NCI-H82 treated with DMSO at 0.1 percent for 48 hours (cell line): Measurements from ENCODE around the gene IGSF21.

ENCODE experiments used
- DNase-seq: peaks from one replicate; lab custom pipeline; 2025; ENCODE audit not compliant: unreplicated experiment; lab: John Stamatoyannopoulos, UW

The IGSF21 gene

DNA sequence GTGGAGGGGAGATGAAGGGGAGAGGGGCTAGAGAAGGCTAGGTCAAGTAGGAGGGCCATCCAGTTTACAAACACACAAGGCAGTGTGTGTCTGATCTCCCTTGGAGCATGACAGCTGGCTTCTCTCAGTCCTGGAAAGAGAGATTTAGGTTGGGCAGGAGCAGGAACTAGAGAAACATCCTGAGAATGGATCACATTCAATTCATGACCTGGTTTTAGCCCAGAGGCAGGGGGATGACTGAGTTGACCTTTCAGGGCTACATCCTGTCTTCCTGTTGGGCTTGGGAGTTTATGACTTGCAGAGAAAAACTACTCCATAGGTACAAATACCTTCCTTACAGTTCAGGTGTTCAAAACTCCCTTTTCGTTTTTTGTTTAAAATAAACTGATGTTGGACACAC, 97.0 kb downstream of the IGSF21 start:
- DNase-seq: no peak

- DNase-seq: no peak
Measured at GRCh38 chr1:18205319-18205718, 97.7 kb downstream of the IGSF21 start.

GRCh38 chr1:18211764-18212163, 104.2 kb downstream of the IGSF21 start:
- DNase-seq: no peak

GRCh38 chr1:18217398-18218043, 109.9 kb downstream of the IGSF21 start:
- no peak for DNase-seq

- DNase-seq: no peak
Measured at GRCh38 chr1:18229625-18230024, 122.0 kb downstream of the IGSF21 start.

DNA sequence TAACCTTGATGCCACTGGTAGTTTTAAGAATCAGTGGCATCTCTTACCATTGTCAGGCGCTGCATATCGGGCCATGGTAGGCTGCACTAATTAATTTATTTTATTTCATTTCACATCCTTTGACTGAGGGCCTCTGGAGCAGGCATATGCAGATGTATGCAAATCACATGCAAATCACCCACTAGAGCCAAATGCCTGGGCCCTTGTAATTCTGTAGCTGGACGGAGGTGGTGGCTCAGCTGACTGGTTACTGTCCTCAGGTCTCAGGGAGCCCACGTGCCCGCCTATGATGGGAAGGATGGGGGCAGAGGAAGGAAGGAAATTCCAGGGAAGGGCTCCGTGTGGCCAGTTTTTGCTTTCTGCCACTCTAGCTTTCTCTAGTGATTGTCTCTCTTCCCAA, 122.7 kb downstream of the IGSF21 start:
- DNase-seq: no peak

DNA sequence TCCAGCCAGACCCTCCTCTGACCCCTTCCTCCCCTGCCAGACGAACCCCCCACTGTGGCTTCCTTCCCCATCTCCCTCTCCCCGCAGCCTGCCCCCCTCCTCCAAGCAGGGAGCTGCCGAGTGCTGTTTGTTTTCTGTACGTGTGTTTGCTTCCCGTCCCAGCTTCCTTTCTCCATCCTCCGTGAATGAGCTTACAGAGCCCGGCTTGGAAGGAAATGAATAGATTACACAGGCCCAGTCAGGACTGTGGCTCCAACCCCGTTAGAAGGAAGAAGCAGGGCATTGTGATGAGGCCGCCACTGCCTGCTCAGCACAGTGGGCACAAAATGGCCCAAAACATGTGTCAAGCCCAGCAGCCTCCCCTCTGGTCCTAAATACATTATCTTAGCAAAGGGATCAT, 123.2 kb downstream of the IGSF21 start:
- DNase-seq: no peak

DNA sequence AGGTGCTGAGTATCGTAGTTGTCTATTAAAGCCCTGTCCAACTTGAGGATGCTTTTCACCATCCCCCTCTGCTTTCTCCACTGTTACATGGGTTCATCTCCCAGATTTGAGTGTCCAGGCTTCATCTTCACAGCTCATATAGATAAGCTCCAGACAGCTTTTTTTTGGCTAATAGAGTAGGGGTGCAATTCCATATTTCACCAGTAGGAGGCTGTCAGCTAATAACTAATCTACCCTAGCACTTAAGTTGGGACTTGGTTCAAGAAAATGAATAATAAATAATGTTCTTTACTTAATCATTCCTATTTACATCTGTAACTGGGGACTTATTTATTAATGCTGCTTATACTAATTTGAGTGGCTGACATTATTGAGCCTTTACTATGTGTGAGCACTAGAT, 124.5 kb downstream of the IGSF21 start:
- DNase-seq: no peak

- DNase-seq: no peak
Measured at GRCh38 chr1:18233176-18233864, 125.7 kb downstream of the IGSF21 start.

DNA sequence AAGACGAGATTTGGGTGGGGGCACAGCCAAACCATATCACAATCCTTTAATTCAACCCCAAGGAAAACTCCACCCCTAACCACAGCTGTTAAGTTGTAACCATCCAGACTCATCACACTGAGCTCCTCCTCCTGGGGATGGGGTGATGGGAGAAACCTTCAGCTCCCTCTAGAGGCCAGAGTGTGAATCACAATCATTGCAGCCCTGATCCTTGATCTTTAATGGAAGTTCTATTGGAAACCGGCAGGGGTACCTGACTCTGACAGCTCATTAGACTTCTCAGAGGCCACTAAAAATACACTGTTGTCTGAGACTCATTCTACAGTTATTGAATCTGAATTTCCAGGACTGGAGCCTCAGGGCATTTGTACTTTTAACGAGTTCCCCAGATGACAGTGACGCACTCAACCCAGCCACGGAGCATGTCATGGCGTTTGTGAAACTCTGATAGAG, 127.2 kb downstream of the IGSF21 start:
- peak; percentile 81 for DNase-seq

DNA sequence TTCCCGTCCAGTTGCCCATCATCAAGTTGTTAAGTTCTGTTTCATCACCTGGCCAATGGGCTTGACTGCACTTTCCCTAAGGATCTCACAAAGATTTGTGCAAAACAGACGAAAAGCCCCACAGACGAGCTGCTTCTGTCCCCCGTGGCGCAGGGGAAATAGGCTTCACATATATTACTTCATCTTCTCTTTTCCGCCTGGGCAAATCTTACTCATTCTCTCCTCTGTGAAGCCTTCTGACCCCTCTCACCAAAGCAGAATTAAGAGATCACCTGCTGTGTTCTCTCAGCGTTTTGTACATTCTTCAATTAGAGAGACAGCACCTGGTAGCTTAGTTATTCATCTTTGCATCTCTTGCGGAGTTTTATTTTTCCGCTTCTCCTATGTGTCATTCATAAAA, 129.8 kb downstream of the IGSF21 start:
- no peak for DNase-seq

GRCh38 chr1:18238190-18238589, 130.6 kb downstream of the IGSF21 start:
- no peak for DNase-seq

DNA sequence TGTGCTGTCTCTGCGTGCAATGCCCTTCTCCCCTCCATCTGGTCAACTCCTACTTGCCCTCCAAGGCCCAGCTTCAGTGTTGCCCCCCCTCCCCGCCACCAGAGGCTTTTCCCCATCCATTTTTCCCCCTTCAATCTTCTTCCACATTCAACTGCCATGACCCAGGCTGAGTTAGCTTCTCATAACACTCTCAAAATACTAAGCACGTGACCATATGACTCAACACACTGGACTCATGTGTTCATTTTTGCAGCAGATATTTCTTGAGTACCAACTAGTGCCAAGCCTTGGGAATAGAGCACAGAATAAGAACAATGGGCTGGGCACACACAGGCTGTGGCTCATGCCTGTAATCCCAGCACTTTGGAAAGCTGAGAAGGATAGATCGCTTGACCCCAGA, 132.1 kb downstream of the IGSF21 start:
- DNase-seq: no peak

DNA sequence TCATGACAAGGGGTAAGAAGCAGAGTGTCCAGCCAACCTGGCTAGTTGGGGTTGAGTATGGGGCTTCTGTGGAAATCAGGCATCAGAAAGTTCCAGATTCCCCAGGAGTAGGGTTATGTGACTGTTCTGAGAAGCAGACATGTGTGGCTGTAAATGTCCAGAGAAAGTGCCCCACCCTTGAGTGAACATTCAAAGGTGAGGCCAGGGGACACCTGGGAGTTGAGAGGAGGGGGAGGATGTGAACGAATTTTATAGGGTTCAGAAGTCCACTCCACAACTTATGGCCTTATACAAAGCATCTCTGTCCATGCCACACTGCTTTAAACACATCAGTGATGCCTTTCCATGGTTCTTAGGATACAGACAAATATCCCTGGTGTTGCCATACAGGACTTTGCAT, 133.3 kb downstream of the IGSF21 start:
- DNase-seq: no peak

- DNase-seq: no peak
Measured at GRCh38 chr1:18241891-18242290, 134.3 kb downstream of the IGSF21 start.

DNA sequence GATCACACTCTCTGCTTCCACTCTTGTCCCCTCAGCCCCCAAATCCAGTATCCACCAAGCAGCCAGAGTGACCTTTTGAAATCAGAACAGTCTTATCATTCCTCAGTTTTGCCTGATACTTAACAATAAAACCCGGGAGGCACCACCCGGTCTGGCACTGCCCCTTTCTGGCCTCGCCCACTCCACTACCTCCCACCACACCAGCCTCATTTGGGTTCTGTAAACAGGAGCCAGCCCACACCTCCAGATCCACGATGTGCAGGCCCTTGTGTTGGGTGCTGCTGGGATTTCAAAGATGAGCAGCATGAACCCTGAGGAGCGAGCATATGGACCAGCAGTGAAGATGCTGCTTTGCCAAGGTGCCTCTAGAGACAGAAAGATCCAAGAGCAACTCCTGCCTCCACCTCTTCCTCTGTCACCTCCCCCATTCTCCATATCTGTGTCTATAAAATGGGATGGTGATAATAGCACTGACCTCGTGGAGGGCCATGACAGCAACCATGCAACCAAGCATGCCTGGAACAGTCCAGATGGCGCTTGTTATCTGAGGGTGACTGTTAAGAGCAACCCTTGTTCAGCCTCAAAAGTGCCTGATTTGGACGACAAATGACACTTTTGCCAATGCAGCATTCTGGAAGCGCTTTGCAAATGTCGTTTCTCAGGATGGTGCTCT, 136.0 kb downstream of the IGSF21 start:
- DNase-seq: no peak

GRCh38 chr1:18244762-18245161, 137.2 kb downstream of the IGSF21 start:
- DNase-seq: no peak

DNA sequence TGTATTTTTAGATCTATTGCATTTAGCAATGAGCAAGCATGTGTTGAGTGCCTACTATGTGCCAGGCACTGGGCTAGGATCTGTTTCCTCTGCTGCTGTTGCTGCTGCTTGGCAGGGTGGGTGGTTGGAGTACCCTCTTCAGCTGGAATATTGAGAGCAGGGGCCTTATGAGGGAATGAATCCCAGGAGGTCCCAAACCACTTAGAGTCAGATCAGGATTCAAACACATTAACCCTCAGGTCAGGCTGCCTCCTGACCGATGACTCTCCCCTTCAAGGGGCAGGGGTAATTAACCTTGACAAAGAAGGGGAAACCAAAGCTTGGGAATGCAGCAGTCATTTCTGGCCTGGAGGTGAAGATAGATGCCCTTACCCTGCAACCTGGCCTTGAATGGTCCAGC, 138.0 kb downstream of the IGSF21 start:
- DNase-seq: no peak

DNA sequence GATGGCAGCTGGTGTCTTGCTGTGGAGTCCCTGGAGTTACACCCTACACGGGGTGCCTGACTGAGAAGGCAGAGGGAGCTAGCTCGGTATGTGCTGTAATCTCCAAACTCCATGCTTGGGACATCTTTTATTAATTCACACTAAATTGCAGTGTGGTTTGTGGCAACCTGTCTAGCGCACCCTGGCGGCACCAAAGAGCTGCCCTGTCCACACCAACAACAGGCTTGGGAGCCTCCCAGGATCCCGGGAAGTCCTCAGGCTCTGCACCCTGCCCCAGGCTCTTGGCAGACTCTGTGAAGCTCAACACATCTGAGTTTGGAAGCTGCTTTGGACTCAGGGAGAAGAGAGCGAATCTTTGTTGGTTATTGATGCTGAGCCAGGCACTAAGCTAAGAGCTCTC, 138.9 kb downstream of the IGSF21 start:
- no peak for DNase-seq

- no peak for DNase-seq
Measured at GRCh38 chr1:18247151-18247550, 139.6 kb downstream of the IGSF21 start.

DNA sequence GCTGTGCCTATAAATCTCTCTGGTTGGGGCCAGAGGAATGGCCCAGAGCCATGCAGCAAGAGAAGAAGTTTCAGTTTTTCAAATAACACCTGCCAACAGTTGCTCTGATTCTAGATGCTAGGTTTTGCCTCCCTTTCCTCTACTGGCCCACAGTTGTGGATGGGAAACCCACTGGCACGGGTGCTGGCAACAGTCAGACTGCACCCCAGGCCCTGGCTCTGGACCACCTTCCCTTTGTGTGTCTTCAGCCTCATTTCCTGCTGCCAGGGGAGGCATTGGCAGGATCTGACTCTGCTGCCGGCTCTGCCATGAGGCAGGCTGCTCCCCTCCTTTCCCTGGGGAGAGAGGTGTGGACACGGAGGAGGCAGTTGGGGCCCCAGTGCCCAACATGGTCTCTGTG, 142.0 kb downstream of the IGSF21 start:
- no peak for DNase-seq

- DNase-seq: no peak
Measured at GRCh38 chr1:18253093-18253492, 145.5 kb downstream of the IGSF21 start.
